Heart left ventricle (tissue), 16 donors: ENCODE results near the gene ENSA. TPM values are rescaled to one million over a fixed set of nuclear protein-coding genes. Genes with fewer than 3 reads are reported as not detected.
"Not testable (repeated sequence)": the region's sequence is repeated elsewhere in the genome, so short reads cannot be mapped to it uniquely, and the experiment has no call there.

Source experiments
- ATAC-seq, 4 donors: fragments of 200-7000 bp; cut with Tn5 transposase; one replicate each; pipeline ENCODE4 v1.9.1; 2020 to 2022; ENCODE audit warnings: moderate library complexity in 4 of 4, mild to moderate bottlenecking in 3 of 4, moderate number of reproducible peaks in 1 of 4
- DNase-seq, 5 donors: peaks; one replicate each; pipeline ENCODE4 v3.0.0-alpha.2; 2020
- H3K27ac ChIP-seq, 12 donors: fragments of 200-600 bp; sonication (generic) in 4 of 12; one replicate each; pipeline versions ENCODE4 v1.5.0 to v1.8.0; 2016 to 2022; ENCODE audit warnings: mild to moderate bottlenecking in 2 of 12
- H3K27me3 ChIP-seq, 9 donors: fragments of 200-600 bp; sonication (generic) in 2 of 9; one replicate each; pipeline versions ENCODE4 v1.5.1 to v1.8.0; 2016 to 2022; ENCODE audit warnings: mild to moderate bottlenecking in 3 of 9
- H3K36me3 ChIP-seq, 9 donors: fragments of 200-600 bp; sonication (generic) in 2 of 9; one replicate each; pipeline versions ENCODE4 v1.5.0 to v1.8.0; 2018 to 2022; ENCODE audit warnings: mild to moderate bottlenecking in 2 of 9
- H3K4me1 ChIP-seq, 12 donors: fragments of 200-600 bp; sonication (generic) in 4 of 12; one replicate each; pipeline versions ENCODE4 v1.5.0 to v1.8.0; 2016 to 2022; ENCODE audit warnings: mild to moderate bottlenecking in 3 of 12
- H3K4me3 ChIP-seq, 12 donors: fragments of 200-600 bp; sonication (generic) in 4 of 12; one replicate each; pipeline versions ENCODE4 v1.5.0 to v1.8.0; 2017 to 2022; ENCODE audit warnings: mild to moderate bottlenecking in 9 of 12, moderate library complexity in 4 of 12
- H3K9me3 ChIP-seq, 12 donors: fragments of 200-600 bp; sonication (generic) in 4 of 12; one replicate each; pipeline versions ENCODE4 v1.5.0 to v1.8.0; 2016 to 2022; ENCODE audit warnings: mild to moderate bottlenecking in 1 of 12
- POLR2A ChIP-seq, 2 donors: fragments of 450-650 bp; IDR thresholded peaks; one replicate each; pipeline ENCODE4 v1.6.1; 2017; ENCODE audit warnings: antibody characterized with exemption in 2 of 2, mild to moderate bottlenecking in 2 of 2, moderate library complexity in 2 of 2
- WGBS, 4 donors: extraction: QIAGEN DNeasy Blood & Tissue Kit in 2 of 4; methylation state at CpG; one replicate each; pipeline versions ENCODE4 v1.1.5 to v1.1.7; 2013 to 2018; 5-methylcytosine and 5-hydroxymethylcytosine counted together
- intact Hi-C, 10 donors: fragments of 100-400 bp; cut with DNase I; formaldehyde crosslinking; loops; one replicate each; pipeline versions ENCODE4 v1.11.1 to v1.14.2; 2022
- polyA plus RNA-seq, 2 donors: library from polyadenylated mRNA; stranded (reverse); fragments of 200-250 nt; gene quantifications; one replicate each; pipeline ENCODE4 v1.2.3, GENCODE V29; 2013
- total RNA-seq, 9 donors: library from RNA; depleted of rRNA in 2 of 9; stranded (reverse); fragments of >200 nt in 2 of 9; fragmentation: NEBNext Ultra II Directional in 3 of 9; extraction: Animal tissue kit (Norgen Biotek cat#: 25700) in 3 of 9; gene quantifications; one replicate each; pipeline versions ENCODE4 v1.1.0 to v1.2.4, GENCODE V29; 2016 to 2023
- TF ChIP-seq, protein P1 (sequence below), 12 donors: fragments of 200-600 bp; sonication (generic) in 4 of 12; IDR thresholded peaks; one replicate each; pipeline versions ENCODE4 v1.5.0 to v1.8.0; 2018 to 2022; ENCODE audit warnings: antibody characterized with exemption in 12 of 12, mild to moderate bottlenecking in 5 of 12
- donor health status: ischemic (EF 13 %, LVEDD 7.1; RV severe dilation, severe dysfunction).
- donor health status: healthy with polysubstance abuse.
- donor health status: DM: no; HTN: yes; CAD: no.
- donor health status: DM: no; HTN: no; CAD: no.
- donor health status: ischemic (EF 25% LVEDD 6.9; RV normal size, moderate dysfunction).
- donor health status: ischemic (EF 25% LVEDD 5.7; RV mildly dilated, moderate dysfunction).
- donor health status: healthy.
- donor health status: DM: yes; HTN: yes; CAD: no.
- donor health status: ischemic (EF 35%, LVEDD 5.7; RV mildly dilated, moderate dysfunction).
- donor health status: nonischemic (EF 11% LVEDD 7.7; RV severe dilation, severe dysfunction).
- donor health status: DM: yes; HTN: yes; CAD: no.
- donor health status: PGD.
- donor health status: ischemic (EF 29% LVEDD 5.4; RV normal size, mild dysfunction).
- donor health status: nonischemic (EF 23%, LVEDD 6.1; RV moderate dilation, normal function).

Gene ENSA
- total and polyA plus RNA-seq, 11 donors: 74.6 to 186 (median 123) TPM

- Histone ChIP-seq H3K27me3 (no peaks in the 10 kb centered on the region), H3K36me3 (peaks cover 0 to 58% (median 41%) of the 10 kb centered on the region in 9 donors), H3K27ac (peak overlapping the region in 1 of 12 donors; percentile 18), H3K4me1 (peaks cover 0 to 16% (median 7%) of the 10 kb centered on the region in 12 donors), H3K4me3 (no peak overlapping the region), H3K9me3 (no peaks in the 10 kb centered on the region)
- WGBS, 4 donors: 33 to 78% (median 62%) methylated on average over 1 of the region's 1 CpG
- ATAC-seq (peak; percentile 91 to 95 (median 92)), DNase-seq (no peak)
- no peak for TF ChIP-seq POLR2A (IDR thresholded peaks at IDR 0.05)
- TF ChIP-seq, protein P1, sequence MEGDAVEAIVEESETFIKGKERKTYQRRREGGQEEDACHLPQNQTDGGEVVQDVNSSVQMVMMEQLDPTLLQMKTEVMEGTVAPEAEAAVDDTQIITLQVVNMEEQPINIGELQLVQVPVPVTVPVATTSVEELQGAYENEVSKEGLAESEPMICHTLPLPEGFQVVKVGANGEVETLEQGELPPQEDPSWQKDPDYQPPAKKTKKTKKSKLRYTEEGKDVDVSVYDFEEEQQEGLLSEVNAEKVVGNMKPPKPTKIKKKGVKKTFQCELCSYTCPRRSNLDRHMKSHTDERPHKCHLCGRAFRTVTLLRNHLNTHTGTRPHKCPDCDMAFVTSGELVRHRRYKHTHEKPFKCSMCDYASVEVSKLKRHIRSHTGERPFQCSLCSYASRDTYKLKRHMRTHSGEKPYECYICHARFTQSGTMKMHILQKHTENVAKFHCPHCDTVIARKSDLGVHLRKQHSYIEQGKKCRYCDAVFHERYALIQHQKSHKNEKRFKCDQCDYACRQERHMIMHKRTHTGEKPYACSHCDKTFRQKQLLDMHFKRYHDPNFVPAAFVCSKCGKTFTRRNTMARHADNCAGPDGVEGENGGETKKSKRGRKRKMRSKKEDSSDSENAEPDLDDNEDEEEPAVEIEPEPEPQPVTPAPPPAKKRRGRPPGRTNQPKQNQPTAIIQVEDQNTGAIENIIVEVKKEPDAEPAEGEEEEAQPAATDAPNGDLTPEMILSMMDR (IDR thresholded peaks at IDR 0.05): no peak
- intact Hi-C loops: no loop called here
Observed at GRCh38 chr1:150650193-150650592, 20.8 kb upstream of the ENSA start.

- ATAC-seq (peak in 3 of 4 donors; percentile 3 to 17 (median 11)), DNase-seq (no peak)
- TF ChIP-seq POLR2A (IDR thresholded peaks at IDR 0.05): no peak
- TF ChIP-seq, protein P1 (IDR thresholded peaks at IDR 0.05): no peak
- H3K4me1 ChIP-seq: peaks cover 0 to 16% (median 7%) of the 10 kb centered on the region in 12 donors
- peak overlapping the region in 2 of 12 donors; percentile 10 to 18 for H3K27ac ChIP-seq
- no peak overlapping the region for H3K4me3 ChIP-seq
- intact Hi-C loops: no loop called here
- no peaks in the 10 kb centered on the region for H3K9me3 ChIP-seq
- no peaks in the 10 kb centered on the region for H3K27me3 ChIP-seq
- H3K36me3 ChIP-seq: peaks cover 0 to 62% (median 44%) of the 10 kb centered on the region in 9 donors
- 89 to 94% (median 90%) methylated on average over 5 of the region's 5 CpGs for WGBS, 4 donors
Observed at GRCh38 chr1:150649441-150650075, 20.1 kb upstream of the ENSA start.

GRCh38 chr1:150642296-150642695, 12.9 kb upstream of the ENSA start:
- Histone ChIP-seq H3K4me3 (no peak overlapping the region), H3K27ac (no peak overlapping the region), H3K27me3 (no peaks in the 10 kb centered on the region), H3K4me1 (no peaks in the 10 kb centered on the region), H3K9me3 (no peaks in the 10 kb centered on the region), H3K36me3 (peaks cover 0 to 31% (median 10%) of the 10 kb centered on the region in 9 donors)
- 73 to 89% (median 79%) methylated on average over 4 of the region's 4 CpGs for WGBS, 4 donors
- no peak for DNase-seq
- intact Hi-C loops: no loop called here
- TF ChIP-seq, protein P1 (IDR thresholded peaks at IDR 0.05): no peak
- TF ChIP-seq POLR2A (IDR thresholded peaks at IDR 0.05): no peak
- no peak for ATAC-seq

- DNase-seq, H3K4me1 ChIP-seq, ATAC-seq, H3K9me3 ChIP-seq, H3K27me3 ChIP-seq, H3K4me3 ChIP-seq, intact Hi-C loops, H3K27ac ChIP-seq: not testable (repeated sequence)
- peaks cover 0 to 21% (median 3%) of the 10 kb centered on the region in 9 donors for H3K36me3 ChIP-seq
- 84 to 88% (median 88%) methylated on average over 9 of the region's 9 CpGs for WGBS, 4 donors
Observed at GRCh38 chr1:150641126-150641815, 11.9 kb upstream of the ENSA start.

DNA sequence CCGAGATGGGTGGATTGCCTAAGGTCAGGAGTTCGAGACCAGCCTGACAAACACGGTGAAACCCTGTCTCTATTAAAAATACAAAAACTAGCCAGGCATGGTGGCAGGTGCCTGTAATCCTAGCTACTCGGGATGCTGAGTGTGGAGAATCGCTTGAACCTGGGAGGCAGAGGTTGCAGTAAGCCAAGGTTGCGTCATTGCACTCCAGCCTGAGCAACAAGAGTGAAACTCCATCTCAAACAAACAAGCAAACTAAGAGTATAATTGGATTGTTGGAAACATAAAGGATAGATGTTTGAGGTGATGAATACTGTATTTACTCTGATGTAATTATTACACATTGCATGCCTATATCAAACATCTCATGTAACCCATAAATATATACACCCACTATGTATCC, 9.0 kb upstream of the ENSA start:
- H3K27ac ChIP-seq, DNase-seq, ATAC-seq, intact Hi-C loops, H3K4me3 ChIP-seq, H3K9me3 ChIP-seq, H3K36me3 ChIP-seq, H3K4me1 ChIP-seq, H3K27me3 ChIP-seq: not testable (repeated sequence)
- 93 to 96% (median 95%) methylated on average over 6 of the region's 6 CpGs for WGBS, 4 donors

DNA sequence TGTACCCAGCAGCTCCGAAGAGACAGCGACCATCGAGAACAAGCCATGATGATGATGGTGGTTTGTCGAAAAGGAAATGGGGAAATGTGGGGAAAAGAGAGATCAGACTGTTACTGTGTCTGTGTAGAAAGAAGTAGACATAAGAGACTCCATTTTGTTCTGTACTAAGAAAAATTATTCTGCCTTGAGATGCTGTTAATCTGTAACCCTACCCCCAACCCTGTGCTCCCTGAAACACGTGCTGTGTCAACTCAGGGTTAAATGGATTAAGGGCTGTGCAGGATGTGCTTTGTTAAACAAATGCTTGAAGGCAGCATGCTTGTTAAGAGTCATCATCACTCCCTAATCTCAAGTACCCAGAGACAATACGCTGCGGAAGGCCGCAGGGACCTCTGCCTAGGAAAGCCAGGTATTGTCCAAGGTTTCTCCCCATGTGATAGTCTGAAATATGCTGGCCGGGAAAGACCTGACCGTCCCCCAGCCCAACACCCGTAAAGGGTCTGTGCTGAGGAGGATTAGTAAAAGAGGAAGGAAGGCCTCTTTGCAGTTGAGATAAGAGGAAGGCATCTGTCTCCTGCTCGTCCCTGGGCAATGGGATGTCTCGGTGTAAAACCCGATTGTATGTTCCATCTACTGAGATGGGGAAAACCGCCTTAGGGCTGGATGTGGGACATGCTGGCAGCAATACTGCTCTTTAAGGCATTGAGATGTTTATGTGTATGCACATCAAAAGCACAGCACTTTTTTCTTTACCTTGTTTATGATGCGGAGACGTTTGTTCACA, 5.6 kb upstream of the ENSA start:
- 59 to 75% (median 62%) methylated on average over 11 to 16 of the region's 17 CpGs for WGBS, 4 donors
- ATAC-seq, intact Hi-C loops, H3K4me3 ChIP-seq, H3K36me3 ChIP-seq, H3K27ac ChIP-seq, DNase-seq, H3K9me3 ChIP-seq, H3K27me3 ChIP-seq: not testable (repeated sequence)
- peaks cover 0 to 12% (median 7%) of the 10 kb centered on the region in 12 donors for H3K4me1 ChIP-seq
